HepG2 (cell line): ENCODE results near the gene NIBAN1. TPM values are rescaled to one million over a fixed set of nuclear protein-coding genes. Genes with fewer than 3 reads are reported as not detected.

Source experiments
- BHLHE40 ChIP-seq: IDR thresholded peaks from 2 replicates; pipeline ENCODE4 v1.6.1; 2011; ENCODE audit warnings: low read length, improper control_type of control experiment
- ISX ChIP-seq: sonication (generic); formaldehyde crosslinking; conservative IDR thresholded peaks from 2 replicates; pipeline ENCODE4 v1.5.0; 2020; ENCODE audit warnings: missing genetic modification reagents
- MYPOP ChIP-seq: sonication (generic); formaldehyde crosslinking; IDR thresholded peaks from 2 replicates; pipeline ENCODE4 v1.8.1; 2023; ENCODE audit warnings: mild to moderate bottlenecking, moderate library complexity, missing genetic modification reagents
- NKX3-1 ChIP-seq: sonication (generic); formaldehyde crosslinking; IDR thresholded peaks from 2 replicates; pipeline ENCODE4 v1.5.0; 2020; ENCODE audit warnings: missing genetic modification reagents
- RAD21 ChIP-seq: fragments of 450-650 bp; formaldehyde crosslinking; IDR thresholded peaks from 2 replicates; pipeline ENCODE4 v1.5.0; 2020; ENCODE audit warnings: mild to moderate bottlenecking
- SRSF4 ChIP-seq: fragments of 200-400 bp; formaldehyde crosslinking; IDR thresholded peaks from one replicate; pipeline ENCODE4 v1.6.1; 2018; ENCODE audit warnings: mild to moderate bottlenecking, low read depth, low read length, moderate library complexity; ENCODE audit not compliant: poor library complexity, severe bottlenecking
- TOPORS ChIP-seq: sonication (generic); formaldehyde crosslinking; IDR thresholded peaks from 2 replicates; pipeline ENCODE4 v1.8.0; 2023; ENCODE audit warnings: mild to moderate bottlenecking, missing genetic modification reagents
- YY1 ChIP-seq: IDR thresholded peaks from 2 replicates; pipeline ENCODE4 v1.6.1; 2011; ENCODE audit warnings: low read length, low read depth, moderate library complexity, mild to moderate bottlenecking; ENCODE audit not compliant: insufficient read depth, insufficient replicate concordance
- ZBTB43 ChIP-seq: sonication (generic); formaldehyde crosslinking; conservative IDR thresholded peaks from 2 replicates; pipeline ENCODE4 v1.4.0; 2020; ENCODE audit warnings: missing genetic modification reagents
- ZKSCAN1 ChIP-seq: fragments of 150-350 bp; IDR thresholded peaks from 2 replicates; pipeline ENCODE4 v1.6.1; 2014; ENCODE audit warnings: low read length
- ZMYM4 ChIP-seq: sonication (generic); formaldehyde crosslinking; IDR thresholded peaks from 2 replicates; pipeline ENCODE4 v1.8.1; 2023; ENCODE audit warnings: mild to moderate bottlenecking, missing genetic modification reagents
- ZNF20 ChIP-seq: sonication (generic); formaldehyde crosslinking; IDR thresholded peaks from 2 replicates; pipeline ENCODE4 v1.4.0; 2020; ENCODE audit warnings: mild to moderate bottlenecking, moderate library complexity, missing genetic modification reagents
- ZNF260 ChIP-seq: sonication (generic); formaldehyde crosslinking; IDR thresholded peaks from 2 replicates; pipeline ENCODE4 v1.4.0; 2020; ENCODE audit warnings: missing genetic modification reagents, low read depth, mild to moderate bottlenecking, borderline replicate concordance
- ZNF281 ChIP-seq: sonication (generic); formaldehyde crosslinking; IDR thresholded peaks from 2 replicates; pipeline ENCODE4 v1.4.0; 2020; ENCODE audit warnings: missing genetic modification reagents, borderline replicate concordance
- ZNF776 ChIP-seq: sonication (generic); formaldehyde crosslinking; IDR thresholded peaks from 2 replicates; pipeline ENCODE4 v1.4.0; 2020; ENCODE audit warnings: mild to moderate bottlenecking, missing genetic modification reagents
- polyA plus RNA-seq, 8 experiments: library from polyadenylated mRNA; depleted of rRNA in 3 of 8; stranded (reverse) in 7 of 8; unstranded in 1 of 8; fragments of >200 nt; fragmentation: Illumina TruSeq in 4 of 8; extraction: Trizol in 4 of 8; gene quantifications; 2 replicates each; pipeline versions ENCODE4 v1.2.1 to v1.2.3, GENCODE V29; 2011 to 2016; ENCODE audit warnings: low read depth in 4 of 8, missing spikeins in 1 of 8, mixed read lengths in 1 of 8; ENCODE audit not compliant: insufficient read depth in 1 of 8
- total RNA-seq, 5 experiments: library from RNA; depleted of rRNA; stranded (reverse); fragments of >200 nt; fragmentation: Illumina TruSeq; extraction: Trizol; gene quantifications; 2 replicates each; pipeline ENCODE4 v1.2.3, GENCODE V29; 2016; ENCODE audit warnings: low read depth in 1 of 5
- TF ChIP-seq, protein P1 (sequence below): sonication (generic); formaldehyde crosslinking; IDR thresholded peaks from 2 replicates; pipeline ENCODE4 v1.5.1; 2020; ENCODE audit warnings: mild to moderate bottlenecking, moderate library complexity, missing genetic modification reagents
- TF ChIP-seq, protein P2 (sequence below): sonication (generic); formaldehyde crosslinking; IDR thresholded peaks from 2 replicates; pipeline ENCODE4 v1.4.0; 2020; ENCODE audit warnings: missing genetic modification reagents

The NIBAN1 gene
- total and polyA plus RNA-seq, 2 of the 13 experiments (the other 11 are each of a cell fraction or from before 2014, with no cell fraction given) = not detected

GRCh38 chr1:184975208-184975870, 1.0 kb upstream of the NIBAN1 start (continued):
- TF ChIP-seq MYPOP (CRISPR knock-in tag) (no peak), YY1 (no peak), ZNF260 (no peak), BHLHE40 (no peak), SRSF4 (no peak), TOPORS (CRISPR knock-in tag) (no peak), ZMYM4 (CRISPR knock-in tag) (no peak), ZBTB43 (peak; percentile 60; the same call in 1 of the 2 replicates), ZNF20 (no peak), ZNF281 (CRISPR knock-in tag) (no peak), ISX (CRISPR knock-in tag) (no peak), ZKSCAN1 (no peak), ZNF776 (CRISPR knock-in tag) (no peak), RAD21 (CRISPR knock-in tag) (no peak), NKX3-1 (no peak)
- TF ChIP-seq, protein P1, sequence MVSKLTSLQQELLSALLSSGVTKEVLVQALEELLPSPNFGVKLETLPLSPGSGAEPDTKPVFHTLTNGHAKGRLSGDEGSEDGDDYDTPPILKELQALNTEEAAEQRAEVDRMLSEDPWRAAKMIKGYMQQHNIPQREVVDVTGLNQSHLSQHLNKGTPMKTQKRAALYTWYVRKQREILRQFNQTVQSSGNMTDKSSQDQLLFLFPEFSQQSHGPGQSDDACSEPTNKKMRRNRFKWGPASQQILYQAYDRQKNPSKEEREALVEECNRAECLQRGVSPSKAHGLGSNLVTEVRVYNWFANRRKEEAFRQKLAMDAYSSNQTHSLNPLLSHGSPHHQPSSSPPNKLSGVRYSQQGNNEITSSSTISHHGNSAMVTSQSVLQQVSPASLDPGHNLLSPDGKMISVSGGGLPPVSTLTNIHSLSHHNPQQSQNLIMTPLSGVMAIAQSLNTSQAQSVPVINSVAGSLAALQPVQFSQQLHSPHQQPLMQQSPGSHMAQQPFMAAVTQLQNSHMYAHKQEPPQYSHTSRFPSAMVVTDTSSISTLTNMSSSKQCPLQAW = no peak
- TF ChIP-seq, protein P2, sequence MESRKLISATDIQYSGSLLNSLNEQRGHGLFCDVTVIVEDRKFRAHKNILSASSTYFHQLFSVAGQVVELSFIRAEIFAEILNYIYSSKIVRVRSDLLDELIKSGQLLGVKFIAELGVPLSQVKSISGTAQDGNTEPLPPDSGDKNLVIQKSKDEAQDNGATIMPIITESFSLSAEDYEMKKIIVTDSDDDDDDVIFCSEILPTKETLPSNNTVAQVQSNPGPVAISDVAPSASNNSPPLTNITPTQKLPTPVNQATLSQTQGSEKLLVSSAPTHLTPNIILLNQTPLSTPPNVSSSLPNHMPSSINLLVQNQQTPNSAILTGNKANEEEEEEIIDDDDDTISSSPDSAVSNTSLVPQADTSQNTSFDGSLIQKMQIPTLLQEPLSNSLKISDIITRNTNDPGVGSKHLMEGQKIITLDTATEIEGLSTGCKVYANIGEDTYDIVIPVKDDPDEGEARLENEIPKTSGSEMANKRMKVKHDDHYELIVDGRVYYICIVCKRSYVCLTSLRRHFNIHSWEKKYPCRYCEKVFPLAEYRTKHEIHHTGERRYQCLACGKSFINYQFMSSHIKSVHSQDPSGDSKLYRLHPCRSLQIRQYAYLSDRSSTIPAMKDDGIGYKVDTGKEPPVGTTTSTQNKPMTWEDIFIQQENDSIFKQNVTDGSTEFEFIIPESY (CRISPR knock-in tag) = no peak
